B cell (primary cell): ENCODE measurements around the gene CD1D. TPM values are rescaled to one million over a fixed set of nuclear protein-coding genes. Genes with fewer than 3 reads are reported as not detected.

Experiments
- ATAC-seq: fragments of 200-7000 bp; cut with Tn5 transposase; one replicate; pipeline ENCODE4 v1.10.0; 2021; ENCODE audit warnings: low read depth, mild to moderate bottlenecking, moderate number of reproducible peaks, moderate library complexity
- CTCF ChIA-PET: fragments of 350-600 bp; sonication (Branson Sonifier 250); formaldehyde crosslinking; loops from one replicate; lab custom pipeline; 2021; ENCODE audit warnings: antibody characterized with exemption, inconsistent platforms; lab: Charles Lee
- POLR2A ChIA-PET: fragments of 350-600 bp; sonication (Branson Sonifier 250); formaldehyde crosslinking; loops from one replicate; lab custom pipeline; 2021; ENCODE audit warnings: antibody characterized with exemption; lab: Charles Lee
- DNase-seq: peaks from one replicate; pipeline ENCODE4 v3.0.0; 2013
- H2AFZ ChIP-seq: 2 replicates; pipeline ENCODE4 v1.6.1; 2012; ENCODE audit warnings: mild to moderate bottlenecking, low read depth, low read length; ENCODE audit not compliant: insufficient read depth, poor library complexity, severe bottlenecking
- H3K27ac ChIP-seq, 2 donors: 1 replicate in 1 of 2; 2 replicates in 1 of 2; pipeline ENCODE4 v1.5.1; 2012 to 2013; ENCODE audit warnings: low read length in 2 of 2, mild to moderate bottlenecking in 2 of 2, moderate library complexity in 1 of 2
- H3K27me3 ChIP-seq, 4 experiments: fragments of 200-600 bp in 1 of 4; sonication (generic) in 1 of 4; replicated peaks in 1 of 4; 1 replicate in 2 of 4; 2 replicates in 2 of 4; pipeline versions ENCODE4 v1.6.1 to v1.7.0; 2013 to 2016; ENCODE audit warnings: low read length in 3 of 4, mild to moderate bottlenecking in 2 of 4, mixed read lengths in 1 of 4, moderate library complexity in 1 of 4; ENCODE audit not compliant: insufficient read depth in 4 of 4, control insufficient read depth in 3 of 4; ENCODE audit errors: control extremely low read depth in 1 of 4
- H3K36me3 ChIP-seq, 2 experiments: replicated peaks in 1 of 2; 1 replicate in 1 of 2; 2 replicates in 1 of 2; pipeline versions ENCODE4 v1.6.1 to v1.7.1; 2013; ENCODE audit warnings: low read length in 1 of 2; ENCODE audit not compliant: insufficient read depth in 2 of 2, control insufficient read depth in 1 of 2; ENCODE audit errors: control extremely low read depth in 1 of 2, extremely low read depth in 1 of 2
- H3K4me1 ChIP-seq, 2 donors: fragments of 200-600 bp in 1 of 2; sonication (generic) in 1 of 2; 1 replicate in 1 of 2; 2 replicates in 1 of 2; pipeline versions ENCODE4 v1.5.1 to v1.6.1; 2013 to 2017; ENCODE audit warnings: low read length in 2 of 2; ENCODE audit not compliant: control insufficient read depth in 2 of 2, insufficient read depth in 2 of 2
- H3K4me2 ChIP-seq: replicated peaks from 2 replicates; pipeline ENCODE3; 2012; ENCODE audit warnings: mild to moderate bottlenecking, low read depth, low read length; ENCODE audit not compliant: poor library complexity, severe bottlenecking
- H3K4me3 ChIP-seq, 5 experiments: fragments of 200-600 bp in 1 of 5; sonication (generic) in 1 of 5; 1 replicate in 3 of 5; 2 replicates in 2 of 5; pipeline versions ENCODE4 v1.5.1 to v1.7.0; 2011 to 2016; ENCODE audit warnings: low read length in 4 of 5, mild to moderate bottlenecking in 4 of 5, low read depth in 2 of 5, control low read depth in 1 of 5, moderate library complexity in 1 of 5; ENCODE audit not compliant: insufficient read depth in 1 of 5; ENCODE audit errors: control extremely low read depth in 1 of 5, extremely low read depth in 1 of 5
- H3K79me2 ChIP-seq: fragments of 200-600 bp; sonication (generic); one replicate; pipeline ENCODE4 v1.6.0; 2016; ENCODE audit warnings: low read length; ENCODE audit not compliant: control insufficient read depth, insufficient read depth
- H3K9ac ChIP-seq: fragments of 200-600 bp; sonication (generic); 2 replicates; pipeline ENCODE4 v1.6.1; 2017; ENCODE audit warnings: mild to moderate bottlenecking, low read length, moderate library complexity
- H3K9me3 ChIP-seq, 3 donors: one replicate each; pipeline versions ENCODE4 v1.6.1 to v1.7.1; 2013; ENCODE audit warnings: low read length in 2 of 3; ENCODE audit not compliant: control insufficient read depth in 2 of 3, insufficient read depth in 1 of 3; ENCODE audit errors: control extremely low read depth in 1 of 3
- H4K20me1 ChIP-seq: 2 replicates; pipeline ENCODE4 v1.6.0; 2012; ENCODE audit warnings: mild to moderate bottlenecking, low read length; ENCODE audit not compliant: insufficient read depth, control insufficient read depth, poor library complexity, severe bottlenecking
- H3K27ac Mint-ChIP-seq: one replicate; pipeline ENCODE4 v1.8.0; 2021; ENCODE audit warnings: mixed read lengths
- H3K27me3 Mint-ChIP-seq: one replicate; pipeline ENCODE4 v1.8.0; 2021; ENCODE audit warnings: mixed read lengths
- H3K4me1 Mint-ChIP-seq: one replicate; pipeline ENCODE4 v1.8.0; 2021; ENCODE audit warnings: mixed read lengths
- H3K4me3 Mint-ChIP-seq: one replicate; pipeline ENCODE4 v1.8.0; 2021; ENCODE audit warnings: mixed read lengths
- H3K9me3 Mint-ChIP-seq: one replicate; pipeline ENCODE4 v1.8.0; 2022; ENCODE audit warnings: mixed read lengths; ENCODE audit not compliant: insufficient read depth
- EZH2 ChIP-seq: IDR thresholded peaks from 2 replicates; pipeline ENCODE4 v1.6.1; 2012; ENCODE audit warnings: borderline replicate concordance, low read depth, mild to moderate bottlenecking, moderate library complexity, low read length; ENCODE audit not compliant: insufficient read depth, poor library complexity, severe bottlenecking
- WGBS: methylation state at CpG from one replicate; pipeline ENCODE4 v1.1.5; 2013; ENCODE audit warnings: missing lambda C conversion rate; ENCODE audit not compliant: insufficient coverage; 5-methylcytosine and 5-hydroxymethylcytosine counted together
- intact Hi-C: fragments of 100-400 bp; cut with micrococcal nuclease; formaldehyde crosslinking; loops from one replicate; pipeline ENCODE4 v1.10.0; 2022
- polyA plus RNA-seq: library from polyadenylated mRNA; depleted of rRNA; stranded (reverse); fragments of >200 nt; gene quantifications from 2 replicates; pipeline ENCODE4 v1.2.3, GENCODE V29; 2012
- total RNA-seq, 2 donors: library from RNA; stranded (reverse); fragments of 120-200 nt in 1 of 2; gene quantifications; 1 replicate in 1 of 2; 2 replicates in 1 of 2; pipeline versions ENCODE4 v1.2.3 to v1.2.4, GENCODE V29; 2013 to 2022
- TF ChIP-seq, protein P1 (sequence below): fragments of 200-600 bp; IDR thresholded peaks from one replicate; pipeline ENCODE4 v1.8.0; 2022; ENCODE audit warnings: antibody characterized with exemption, mild to moderate bottlenecking

CD1D gene
- total and polyA plus RNA-seq, 2 donors (not counting 1 experiment from before 2014, with no cell fraction given): 5.9 to 23.6 TPM

GRCh38 chr1:158204458-158204827, 23.7 kb downstream of the CD1D start:
- CTCF ChIA-PET: interaction anchor here (0.6 to 8.6 kb wide), 58 partner anchors 10 to 959 kb away, joined by 3 to 280 read pairs (median 7); partner anchors contain the start of genes CD1B, CD1C, CD1D and OR10K1
- H3K27ac Mint-ChIP-seq: peak overlapping the region; percentile 28
- H3K79me2 ChIP-seq: no peaks in the 10 kb centered on the region
- POLR2A ChIA-PET: interaction anchor here (0.8 to 1.6 kb wide), 2 partner anchors 23 to 126 kb away, joined by 5 to 6 read pairs; no protein-coding TSS in a partner anchor
- H3K4me2 ChIP-seq: peak overlapping the region; percentile 60
- no peaks in the 10 kb centered on the region for H4K20me1 ChIP-seq
- H3K27me3 Mint-ChIP-seq: no peaks in the 10 kb centered on the region
- peaks cover 22% of the 10 kb centered on the region for H3K4me1 Mint-ChIP-seq
- H3K9me3 ChIP-seq: peaks cover 0 to 3% (median 0%) of the 10 kb centered on the region in 3 donors
- H2AFZ ChIP-seq: peak overlapping the region; percentile 57
- peak overlapping the region in 1 of 5 experiments; percentile 16 for H3K4me3 ChIP-seq
- H3K4me1 ChIP-seq: peaks cover 11 to 14% of the 10 kb centered on the region in 2 donors
- TF ChIP-seq, protein P1, sequence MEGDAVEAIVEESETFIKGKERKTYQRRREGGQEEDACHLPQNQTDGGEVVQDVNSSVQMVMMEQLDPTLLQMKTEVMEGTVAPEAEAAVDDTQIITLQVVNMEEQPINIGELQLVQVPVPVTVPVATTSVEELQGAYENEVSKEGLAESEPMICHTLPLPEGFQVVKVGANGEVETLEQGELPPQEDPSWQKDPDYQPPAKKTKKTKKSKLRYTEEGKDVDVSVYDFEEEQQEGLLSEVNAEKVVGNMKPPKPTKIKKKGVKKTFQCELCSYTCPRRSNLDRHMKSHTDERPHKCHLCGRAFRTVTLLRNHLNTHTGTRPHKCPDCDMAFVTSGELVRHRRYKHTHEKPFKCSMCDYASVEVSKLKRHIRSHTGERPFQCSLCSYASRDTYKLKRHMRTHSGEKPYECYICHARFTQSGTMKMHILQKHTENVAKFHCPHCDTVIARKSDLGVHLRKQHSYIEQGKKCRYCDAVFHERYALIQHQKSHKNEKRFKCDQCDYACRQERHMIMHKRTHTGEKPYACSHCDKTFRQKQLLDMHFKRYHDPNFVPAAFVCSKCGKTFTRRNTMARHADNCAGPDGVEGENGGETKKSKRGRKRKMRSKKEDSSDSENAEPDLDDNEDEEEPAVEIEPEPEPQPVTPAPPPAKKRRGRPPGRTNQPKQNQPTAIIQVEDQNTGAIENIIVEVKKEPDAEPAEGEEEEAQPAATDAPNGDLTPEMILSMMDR: no peak
- no peak for TF ChIP-seq EZH2
- no peak for DNase-seq
- intact Hi-C loops: loop anchor here (1.0 to 10.0 kb wide), 5 partner anchors 50 to 868 kb away; partner anchors contain the start of gene CD1A
- H3K9ac ChIP-seq: no peak overlapping the region
- no peaks in the 10 kb centered on the region for H3K27me3 ChIP-seq
- 70% methylated on average over 2 of the region's 5 CpGs for WGBS
- no peak for ATAC-seq
- H3K4me3 Mint-ChIP-seq: no peak overlapping the region
- H3K27ac ChIP-seq: peak overlapping the region in 1 of 2 donors; percentile 72
- no peaks in the 10 kb centered on the region for H3K36me3 ChIP-seq
- peaks cover 2% of the 10 kb centered on the region for H3K9me3 Mint-ChIP-seq

DNA sequence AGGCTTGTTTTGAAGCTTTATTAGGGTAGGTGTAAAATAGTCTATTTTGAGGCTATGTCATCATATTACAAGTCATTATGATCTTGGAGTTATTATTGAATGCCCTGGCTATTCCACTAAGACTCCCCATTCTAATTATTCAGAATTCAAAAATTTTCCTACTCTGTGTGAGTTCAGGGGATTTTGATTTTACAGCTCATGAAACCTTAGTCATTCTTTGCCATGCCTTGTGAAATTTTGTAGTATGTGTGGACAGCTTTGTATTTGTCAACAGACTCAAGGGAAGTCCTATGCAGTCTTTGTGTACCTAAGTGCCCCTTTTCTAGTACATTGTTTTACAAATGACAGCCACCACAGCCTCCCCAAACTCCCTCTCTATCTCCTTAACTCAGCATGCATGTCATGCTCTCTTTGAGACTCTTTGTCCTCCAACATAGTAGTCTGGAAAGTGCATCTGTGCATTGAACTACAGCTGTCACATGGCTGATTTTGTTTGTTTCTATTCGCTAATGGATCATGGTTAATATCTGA, 28.0 kb downstream of the CD1D start:
- DNase-seq (no peak), ATAC-seq (no peak)
- H3K9ac ChIP-seq: no peak overlapping the region
- H3K27me3 ChIP-seq: no peaks in the 10 kb centered on the region
- H3K4me2 ChIP-seq: no peak overlapping the region
- no peak overlapping the region for H3K4me3 Mint-ChIP-seq
- H3K4me3 ChIP-seq: no peak overlapping the region
- ChIA-PET POLR2A (no interaction called here), CTCF (interaction anchor here (0.7 to 8.6 kb wide), 3 partner anchors 9 to 122 kb away, joined by 3 to 280 read pairs (median 3); partner anchors contain the start of gene CD1B)
- no peak overlapping the region for H3K27ac ChIP-seq
- H4K20me1 ChIP-seq: no peaks in the 10 kb centered on the region
- peaks cover 0 to 9% (median 3%) of the 10 kb centered on the region in 3 donors for H3K9me3 ChIP-seq
- no peaks in the 10 kb centered on the region for H3K79me2 ChIP-seq
- no peak overlapping the region for H2AFZ ChIP-seq
- H3K4me1 Mint-ChIP-seq: peaks cover 13% of the 10 kb centered on the region
- H3K27me3 Mint-ChIP-seq: no peaks in the 10 kb centered on the region
- no peak for TF ChIP-seq EZH2
- TF ChIP-seq, protein P1: no peak
- intact Hi-C loops: loop anchor here (10.0 kb wide), 1 partner anchor 46 kb away; the partner anchor contains the start of gene CD1A
- peaks cover 2% of the 10 kb centered on the region for H3K9me3 Mint-ChIP-seq
- WGBS: no CpG with 5 or more reads among the region's 1 CpG
- H3K36me3 ChIP-seq: no peaks in the 10 kb centered on the region
- H3K27ac Mint-ChIP-seq: no peak overlapping the region
- peaks cover 9 to 10% of the 10 kb centered on the region in 2 donors for H3K4me1 ChIP-seq
